Measurements from ENCODE around the gene LY9. TPM values are rescaled to one million over a fixed set of nuclear protein-coding genes. Genes with fewer than 3 reads are reported as not detected.
"Not testable (repeated sequence)": the region's sequence is repeated elsewhere in the genome, so short reads cannot be mapped to it uniquely, and the experiment has no call there.

The LY9 gene
- total RNA-seq, 1 experiment from 2014 or later: not detected

GRCh38 chr1:160781914-160782689, 13.9 kb upstream of the LY9 start:
- H3K23ac ChIP-seq (ENCODE audit: insufficient read length, low read depth, low read length): no peak overlapping the region
- no peak overlapping the region for H3K27ac Mint-ChIP-seq
- H2AFZ ChIP-seq (ENCODE audit: low read length): no peak overlapping the region
- no peaks in the 10 kb centered on the region for H3K27me3 Mint-ChIP-seq (ENCODE audit: low read depth)
- H3K14ac ChIP-seq (ENCODE audit: insufficient read depth, low read length): no peak overlapping the region
- WGBS (ENCODE audit: extremely low coverage, insufficient read length, low lambda C conversion rate): no CpG with 5 or more reads among the region's 9 CpGs
- TF ChIP-seq CTCF (conservative IDR thresholded peaks at IDR 0.05): no peak
- no peak overlapping the region for H3K4me2 ChIP-seq (ENCODE audit: insufficient read depth, insufficient read length, low read length)
- no peak overlapping the region for H4K5ac ChIP-seq (ENCODE audit: insufficient read length, low read depth, low read length)
- no peak overlapping the region for H2BK5ac ChIP-seq (ENCODE audit: insufficient read length, low read length)
- H4K20me1 ChIP-seq (ENCODE audit: control insufficient read depth, insufficient read depth, insufficient read length): no peaks in the 10 kb centered on the region
- H4K91ac ChIP-seq (ENCODE audit: insufficient read length, low read depth, low read length): no peak overlapping the region
- no peak overlapping the region for H3K4me3 Mint-ChIP-seq
- no peaks in the 10 kb centered on the region for H3K23me2 ChIP-seq (ENCODE audit: insufficient read length, low read depth, low read length, poor library complexity, severe bottlenecking)
- H3K4ac ChIP-seq (ENCODE audit: low read depth, low read length): no peak overlapping the region
- peaks cover 7 to 12% of the 10 kb centered on the region in 2 experiments; a peak in 3 of 4 replicates for H3K4me1 Mint-ChIP-seq
- no peak overlapping the region for H4K8ac ChIP-seq (replicated peaks; ENCODE audit: insufficient read length, low read depth, low read length)
- H3K56ac ChIP-seq (ENCODE audit: insufficient read length, low read depth, low read length): no peak overlapping the region
- H3K9ac ChIP-seq (ENCODE audit: extremely low read depth, insufficient read length, low read length): no peak overlapping the region
- no peaks in the 10 kb centered on the region for H3K79me2 ChIP-seq (ENCODE audit: insufficient read depth, low read length)
- no peak overlapping the region for H2BK12ac ChIP-seq (ENCODE audit: insufficient read length, low read depth, low read length)
- no peak overlapping the region for H2BK20ac ChIP-seq (ENCODE audit: low read depth, low read length, poor library complexity, severe bottlenecking)
- no peak overlapping the region for H3K18ac ChIP-seq (ENCODE audit: insufficient read length, low read depth, low read length)
- peaks cover 11 to 13% of the 10 kb centered on the region in 2 experiments for H3K9me3 Mint-ChIP-seq
- H3K79me1 ChIP-seq (ENCODE audit: insufficient read depth, low read depth, low read length, poor library complexity, severe bottlenecking): no peaks in the 10 kb centered on the region
- H3T11ph ChIP-seq (ENCODE audit: low read length): no peak overlapping the region
- no peak overlapping the region for H2BK15ac ChIP-seq (ENCODE audit: low read depth, low read length)
- H3K27ac ChIP-seq (ENCODE audit: insufficient read length, low read depth, low read length): no peak overlapping the region
- no peak for DNase-seq
- H3K36me3 Mint-ChIP-seq (ENCODE audit: insufficient read depth in 1 of 3, low read depth in 3 of 3): peaks cover 1 to 11% (median 7%) of the 10 kb centered on the region in 3 experiments; a peak in 5 of 7 replicates
- H2AK5ac ChIP-seq (ENCODE audit: insufficient read length, low read length): no peak overlapping the region
- H3K4me1 ChIP-seq (ENCODE audit: insufficient read depth, low read length): no peaks in the 10 kb centered on the region
- no peak overlapping the region for H2BK120ac ChIP-seq (ENCODE audit: low read depth, low read length, poor library complexity, severe bottlenecking)
- H3K27me3 ChIP-seq (ENCODE audit: insufficient read depth, low read length): no peaks in the 10 kb centered on the region
- H3K9me3 ChIP-seq (ENCODE audit: control insufficient read depth, low read depth, low read length): no peaks in the 10 kb centered on the region

GRCh38 chr1:160782988-160783765, 12.8 kb upstream of the LY9 start:
- H3K79me2 ChIP-seq (ENCODE audit: insufficient read depth, low read length); H3K27ac Mint-ChIP-seq; H3K56ac ChIP-seq (ENCODE audit: insufficient read length, low read depth, low read length); H4K5ac ChIP-seq (ENCODE audit: insufficient read length, low read depth, low read length); H4K91ac ChIP-seq (ENCODE audit: insufficient read length, low read depth, low read length); H3K18ac ChIP-seq (ENCODE audit: insufficient read length, low read depth, low read length); H2BK5ac ChIP-seq (ENCODE audit: insufficient read length, low read length); DNase-seq; H4K20me1 ChIP-seq (ENCODE audit: control insufficient read depth, insufficient read depth, insufficient read length); H2AFZ ChIP-seq (ENCODE audit: low read length); H3K4me2 ChIP-seq (ENCODE audit: insufficient read depth, insufficient read length, low read length); H3K4me1 ChIP-seq (ENCODE audit: insufficient read depth, low read length); H2BK12ac ChIP-seq (ENCODE audit: insufficient read length, low read depth, low read length); H3T11ph ChIP-seq (ENCODE audit: low read length); H2BK15ac ChIP-seq (ENCODE audit: low read depth, low read length); H3K27me3 ChIP-seq (ENCODE audit: insufficient read depth, low read length); H3K9ac ChIP-seq (ENCODE audit: extremely low read depth, insufficient read length, low read length); H3K23ac ChIP-seq (ENCODE audit: insufficient read length, low read depth, low read length); H3K4ac ChIP-seq (ENCODE audit: low read depth, low read length); H2AK5ac ChIP-seq (ENCODE audit: insufficient read length, low read length); H4K8ac ChIP-seq (replicated peaks; ENCODE audit: insufficient read length, low read depth, low read length); H3K4me1 Mint-ChIP-seq; H3K4me3 Mint-ChIP-seq; H3K79me1 ChIP-seq (ENCODE audit: insufficient read depth, low read depth, low read length, poor library complexity, severe bottlenecking); H3K23me2 ChIP-seq (ENCODE audit: insufficient read length, low read depth, low read length, poor library complexity, severe bottlenecking); H3K14ac ChIP-seq (ENCODE audit: insufficient read depth, low read length); H3K27me3 Mint-ChIP-seq (ENCODE audit: low read depth); H2BK20ac ChIP-seq (ENCODE audit: low read depth, low read length, poor library complexity, severe bottlenecking); H3K9me3 ChIP-seq (ENCODE audit: control insufficient read depth, low read depth, low read length); H3K27ac ChIP-seq (ENCODE audit: insufficient read length, low read depth, low read length); H2BK120ac ChIP-seq (ENCODE audit: low read depth, low read length, poor library complexity, severe bottlenecking): not testable (repeated sequence)
- no CpG with 5 or more reads among the region's 25 CpGs for WGBS (ENCODE audit: extremely low coverage, insufficient read length, low lambda C conversion rate)
- Mint-ChIP-seq H3K36me3 (ENCODE audit: insufficient read depth in 1 of 3, low read depth in 3 of 3) (peaks cover 1 to 11% (median 7%) of the 10 kb centered on the region in 3 experiments; a peak in 5 of 7 replicates), H3K9me3 (peaks cover 11 to 13% of the 10 kb centered on the region in 2 experiments)
